GM19043 (cell line): ENCODE measurements around the gene PGC.

Experiments
- ATAC-seq: cut with Tn5 transposase; IDR thresholded peaks from one replicate; pipeline ENCODE4 v1.9.1; 2021; ENCODE audit warnings: low read depth; ENCODE audit not compliant: unreplicated experiment

Gene PGC

GRCh38 chr6:41687501-41688175, 59.6 kb downstream of the PGC start:
- no peak for ATAC-seq
